Natural killer cell (primary cell): ENCODE results near the gene AKAP6. TPM values are rescaled to one million over a fixed set of nuclear protein-coding genes. Genes with fewer than 3 reads are reported as not detected.

Experiments used
- ATAC-seq, 3 donors: fragments of 150-1000 bp in 2 of 3; fragments of 200-7000 bp in 1 of 3; cut with Tn5 transposase; 1 replicate in 1 of 3; 2 replicates in 2 of 3; pipeline ENCODE4 v1.10.0; 2021; ENCODE audit warnings: mild to moderate bottlenecking in 2 of 3, moderate library complexity in 2 of 3
- DNase-seq, 2 donors: peaks; one replicate each; pipeline versions ENCODE4 v3.0.0 to v3.0.0-alpha.2; 2013 to 2021; ENCODE audit warnings: mixed read lengths in 1 of 2
- H3K27ac ChIP-seq: one replicate; pipeline ENCODE4 v1.5.1; 2013; ENCODE audit warnings: mild to moderate bottlenecking, low read length
- H3K27me3 ChIP-seq: one replicate; pipeline ENCODE4 v1.6.1; 2013; ENCODE audit warnings: low read length; ENCODE audit not compliant: control insufficient read depth, insufficient read depth
- H3K36me3 ChIP-seq: one replicate; pipeline ENCODE4 v1.6.1; 2013; ENCODE audit warnings: low read length; ENCODE audit not compliant: control insufficient read depth, insufficient read depth
- H3K4me1 ChIP-seq: one replicate; pipeline ENCODE4 v1.6.1; 2013; ENCODE audit warnings: low read length; ENCODE audit not compliant: control insufficient read depth, insufficient read depth
- H3K4me3 ChIP-seq: one replicate; pipeline ENCODE4 v1.5.1; 2013; ENCODE audit warnings: low read length
- H3K9me3 ChIP-seq: one replicate; pipeline ENCODE4 v1.6.1; 2013; ENCODE audit warnings: low read length; ENCODE audit not compliant: control insufficient read depth, insufficient read depth
- H3K27ac Mint-ChIP-seq, 2 donors: one replicate each; pipeline ENCODE4 v1.8.0; 2022; ENCODE audit warnings: mild to moderate bottlenecking in 2 of 2, mixed read lengths in 2 of 2, moderate library complexity in 1 of 2
- H3K27me3 Mint-ChIP-seq, 2 donors: one replicate each; pipeline ENCODE4 v1.8.0; 2022; ENCODE audit warnings: low read depth in 2 of 2, mixed read lengths in 2 of 2
- H3K36me3 Mint-ChIP-seq: one replicate; pipeline ENCODE4 v1.8.0; 2022; ENCODE audit warnings: mixed read lengths
- H3K4me1 Mint-ChIP-seq, 2 donors: one replicate each; pipeline ENCODE4 v1.8.0; 2022; ENCODE audit warnings: mixed read lengths in 2 of 2
- H3K4me3 Mint-ChIP-seq: one replicate; pipeline ENCODE4 v1.8.0; 2022; ENCODE audit warnings: mild to moderate bottlenecking, moderate library complexity, mixed read lengths
- H3K9me3 Mint-ChIP-seq, 2 donors: one replicate each; pipeline ENCODE4 v1.8.0; 2022; ENCODE audit warnings: mixed read lengths in 2 of 2
- WGBS: methylation state at CpG from one replicate; pipeline ENCODE4 v1.1.7; 2013; ENCODE audit warnings: missing lambda C conversion rate; ENCODE audit not compliant: insufficient coverage; 5-methylcytosine and 5-hydroxymethylcytosine counted together
- intact Hi-C: fragments of 100-400 bp; cut with micrococcal nuclease; formaldehyde crosslinking; loops from one replicate; pipeline ENCODE4 v1.14.2; 2022
- total RNA-seq, 4 donors: library from RNA; stranded (reverse); fragments of 120-200 nt in 1 of 4; gene quantifications; one replicate each; pipeline versions ENCODE4 v1.2.3 to v1.2.4, GENCODE V29; 2013 to 2022
- TF ChIP-seq, protein P1 (sequence below): fragments of 200-600 bp; IDR thresholded peaks from one replicate; pipeline ENCODE4 v1.8.0; 2022; ENCODE audit warnings: antibody characterized with exemption

AKAP6 gene
- total RNA-seq, 3 donors from 2014 or later (not counting 1 experiment from before 2014, with no cell fraction given): 0.21 to 1.3 (median 0.80) TPM

- intact Hi-C loops: no loop called here
- no peaks in the 10 kb centered on the region for H3K27me3 ChIP-seq
- WGBS: no CpG with 5 or more reads among the region's 2 CpGs
- H3K27ac ChIP-seq: no peak overlapping the region
- Mint-ChIP-seq H3K4me1 (no peaks in the 10 kb centered on the region), H3K9me3 (peaks cover 12 to 17% of the 10 kb centered on the region in 2 donors), H3K27ac (no peak overlapping the region), H3K27me3 (no peaks in the 10 kb centered on the region), H3K36me3 (no peaks in the 10 kb centered on the region), H3K4me3 (no peak overlapping the region)
- H3K4me3 ChIP-seq: no peak overlapping the region
- no peaks in the 10 kb centered on the region for H3K36me3 ChIP-seq
- no peaks in the 10 kb centered on the region for H3K9me3 ChIP-seq
- TF ChIP-seq, protein P1, sequence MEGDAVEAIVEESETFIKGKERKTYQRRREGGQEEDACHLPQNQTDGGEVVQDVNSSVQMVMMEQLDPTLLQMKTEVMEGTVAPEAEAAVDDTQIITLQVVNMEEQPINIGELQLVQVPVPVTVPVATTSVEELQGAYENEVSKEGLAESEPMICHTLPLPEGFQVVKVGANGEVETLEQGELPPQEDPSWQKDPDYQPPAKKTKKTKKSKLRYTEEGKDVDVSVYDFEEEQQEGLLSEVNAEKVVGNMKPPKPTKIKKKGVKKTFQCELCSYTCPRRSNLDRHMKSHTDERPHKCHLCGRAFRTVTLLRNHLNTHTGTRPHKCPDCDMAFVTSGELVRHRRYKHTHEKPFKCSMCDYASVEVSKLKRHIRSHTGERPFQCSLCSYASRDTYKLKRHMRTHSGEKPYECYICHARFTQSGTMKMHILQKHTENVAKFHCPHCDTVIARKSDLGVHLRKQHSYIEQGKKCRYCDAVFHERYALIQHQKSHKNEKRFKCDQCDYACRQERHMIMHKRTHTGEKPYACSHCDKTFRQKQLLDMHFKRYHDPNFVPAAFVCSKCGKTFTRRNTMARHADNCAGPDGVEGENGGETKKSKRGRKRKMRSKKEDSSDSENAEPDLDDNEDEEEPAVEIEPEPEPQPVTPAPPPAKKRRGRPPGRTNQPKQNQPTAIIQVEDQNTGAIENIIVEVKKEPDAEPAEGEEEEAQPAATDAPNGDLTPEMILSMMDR: no peak
- no peak for DNase-seq
- no peak for ATAC-seq
- no peaks in the 10 kb centered on the region for H3K4me1 ChIP-seq
Measured at GRCh38 chr14:32846821-32847365, 517.8 kb downstream of the AKAP6 start.

- Histone ChIP-seq H3K4me3 (no peak overlapping the region), H3K36me3 (no peaks in the 10 kb centered on the region), H3K4me1 (no peaks in the 10 kb centered on the region), H3K27me3 (no peaks in the 10 kb centered on the region), H3K27ac (no peak overlapping the region), H3K9me3 (no peaks in the 10 kb centered on the region)
- intact Hi-C loops: no loop called here
- Mint-ChIP-seq H3K27ac (no peak overlapping the region), H3K9me3 (peaks cover 12 to 14% of the 10 kb centered on the region in 2 donors), H3K27me3 (no peaks in the 10 kb centered on the region), H3K4me1 (no peaks in the 10 kb centered on the region), H3K4me3 (no peak overlapping the region), H3K36me3 (no peaks in the 10 kb centered on the region)
- ATAC-seq (no peak), DNase-seq (no peak)
- WGBS: 94% methylated on average over 3 of the region's 4 CpGs
- TF ChIP-seq, protein P1: no peak
Measured at GRCh38 chr14:32847867-32848266, 518.8 kb downstream of the AKAP6 start.

GRCh38 chr14:32865827-32866376 is 536.8 kb downstream of the AKAP6 start:
- TF ChIP-seq, protein P1: no peak
- Histone ChIP-seq H3K4me3 (no peak overlapping the region), H3K9me3 (peaks cover 6% of the 10 kb centered on the region), H3K4me1 (no peaks in the 10 kb centered on the region), H3K36me3 (no peaks in the 10 kb centered on the region), H3K27me3 (no peaks in the 10 kb centered on the region), H3K27ac (no peak overlapping the region)
- DNase-seq (no peak), ATAC-seq (no peak)
- H3K9me3 Mint-ChIP-seq: peaks cover 10 to 27% of the 10 kb centered on the region in 2 donors
- intact Hi-C loops: no loop called here
- no peaks in the 10 kb centered on the region for H3K27me3 Mint-ChIP-seq
- H3K4me3 Mint-ChIP-seq: no peak overlapping the region
- 76% methylated on average over 5 of the region's 5 CpGs for WGBS
- no peak overlapping the region for H3K27ac Mint-ChIP-seq
- H3K4me1 Mint-ChIP-seq: no peaks in the 10 kb centered on the region
- H3K36me3 Mint-ChIP-seq: peaks cover 4% of the 10 kb centered on the region

- Histone ChIP-seq H3K27ac (no peak overlapping the region), H3K4me1 (no peaks in the 10 kb centered on the region), H3K4me3 (no peak overlapping the region), H3K27me3 (no peaks in the 10 kb centered on the region), H3K9me3 (peaks cover 5% of the 10 kb centered on the region), H3K36me3 (no peaks in the 10 kb centered on the region)
- Mint-ChIP-seq H3K9me3 (peaks cover 16 to 26% of the 10 kb centered on the region in 2 donors), H3K27ac (no peak overlapping the region), H3K4me3 (no peak overlapping the region), H3K27me3 (no peaks in the 10 kb centered on the region), H3K36me3 (no peaks in the 10 kb centered on the region), H3K4me1 (no peaks in the 10 kb centered on the region)
- TF ChIP-seq, protein P1: no peak
- no peak for DNase-seq
- 96% methylated on average over 3 of the region's 3 CpGs for WGBS
- no peak for ATAC-seq
- intact Hi-C loops: no loop called here
Measured at GRCh38 chr14:32883188-32883587, 554.1 kb downstream of the AKAP6 start.
